Mesendoderm (in vitro differentiated cells): ENCODE data around the gene RAMP2.
A peak's percentile ranks its signal among the peaks of the same experiment; 100 is the strongest.
"Not testable (repeated sequence)": the region's sequence is repeated elsewhere in the genome, so short reads cannot be mapped to it uniquely, and the experiment has no call there.

ENCODE experiments used
- DNase-seq: peaks from one replicate; pipeline ENCODE4 v3.0.0; 2013
- H2AK5ac ChIP-seq: 2 replicates; pipeline ENCODE4 v1.6.1; 2013; ENCODE audit warnings: low read length, inconsistent platforms
- H2BK120ac ChIP-seq: 2 replicates; pipeline ENCODE4 v1.6.1; 2013; ENCODE audit warnings: low read depth, mild to moderate bottlenecking, low read length, moderate library complexity, mixed read lengths
- H2BK15ac ChIP-seq: replicated peaks from 2 replicates; pipeline ENCODE4 v1.6.1; 2013; ENCODE audit warnings: low read depth, mild to moderate bottlenecking, moderate library complexity
- H2BK5ac ChIP-seq: 2 replicates; pipeline ENCODE4 v1.6.1; 2013; ENCODE audit warnings: low read length, inconsistent platforms
- H3K18ac ChIP-seq: 2 replicates; pipeline ENCODE4 v1.6.1; 2013; ENCODE audit warnings: mild to moderate bottlenecking, low read length, mixed read lengths
- H3K23ac ChIP-seq: one replicate; pipeline ENCODE4 v1.6.1; 2013; ENCODE audit warnings: low read length
- H3K27ac ChIP-seq: 2 replicates; pipeline ENCODE4 v1.5.1; 2013; ENCODE audit warnings: low read depth, mild to moderate bottlenecking, inconsistent platforms, low read length, moderate library complexity
- H3K27me3 ChIP-seq: 2 replicates; pipeline ENCODE4 v1.6.1; 2013; ENCODE audit warnings: low read length, control low read depth, mild to moderate bottlenecking, inconsistent platforms; ENCODE audit not compliant: insufficient read depth, poor library complexity
- H3K36me3 ChIP-seq: 2 replicates; pipeline ENCODE4 v1.6.1; 2013; ENCODE audit warnings: low read length, inconsistent platforms; ENCODE audit not compliant: control insufficient read depth, insufficient read depth
- H3K4ac ChIP-seq: one replicate; pipeline ENCODE4 v1.6.1; 2013; ENCODE audit warnings: low read depth, mild to moderate bottlenecking, low read length, moderate library complexity
- H3K4me1 ChIP-seq: 2 replicates; pipeline ENCODE4 v1.6.1; 2013; ENCODE audit warnings: low read depth, low read length, inconsistent platforms; ENCODE audit not compliant: control insufficient read depth
- H3K4me2 ChIP-seq: 2 replicates; pipeline ENCODE4 v1.6.1; 2013; ENCODE audit warnings: low read length
- H3K4me3 ChIP-seq: 2 replicates; pipeline ENCODE4 v1.5.1; 2013; ENCODE audit warnings: mild to moderate bottlenecking, low read length
- H3K56ac ChIP-seq: one replicate; pipeline ENCODE4 v1.6.1; 2013; ENCODE audit warnings: low read length
- H3K79me1 ChIP-seq: 2 replicates; pipeline ENCODE4 v1.6.1; 2013; ENCODE audit warnings: low read length, inconsistent platforms
- H3K79me2 ChIP-seq: 2 replicates; pipeline ENCODE4 v1.6.1; 2013; ENCODE audit warnings: mild to moderate bottlenecking, low read length; ENCODE audit not compliant: control insufficient read depth, insufficient read depth
- H3K9ac ChIP-seq: 2 replicates; pipeline ENCODE4 v1.6.1; 2013; ENCODE audit warnings: low read length, inconsistent platforms
- H4K5ac ChIP-seq: one replicate; pipeline ENCODE4 v1.6.1; 2013; ENCODE audit warnings: low read length
- H4K8ac ChIP-seq: one replicate; pipeline ENCODE4 v1.6.1; 2013; ENCODE audit warnings: low read depth, mild to moderate bottlenecking, control low read depth, low read length, moderate library complexity
- WGBS: extraction: QIAGEN DNeasy Blood & Tissue Kit; methylation state at CpG from one replicate; pipeline ENCODE4 v1.1.7; 2013; ENCODE audit warnings: low lambda C conversion rate, missing lambda C conversion rate; ENCODE audit not compliant: insufficient coverage; ENCODE audit errors: extremely low coverage; 5-methylcytosine and 5-hydroxymethylcytosine counted together

Gene RAMP2

GRCh38 chr17:42761638-42762037, 611 bp downstream of the RAMP2 start:
- Histone ChIP-seq H2AK5ac (peak overlapping the region; percentile 65), H3K4ac (no peak overlapping the region), H3K27ac (no peak overlapping the region), H3K27me3 (no peaks in the 10 kb centered on the region), H3K4me1 (peaks cover 2% of the 10 kb centered on the region), H3K4me2 (peak overlapping the region; percentile 75), H2BK15ac (no peak overlapping the region), H3K18ac (peak overlapping the region; percentile 22), H4K5ac (no peak overlapping the region), H4K8ac (no peak overlapping the region), H2BK120ac (no peak overlapping the region), H2BK5ac (no peak overlapping the region), H3K4me3 (no peak overlapping the region), H3K23ac (no peak overlapping the region), H3K56ac (peak overlapping the region; percentile 85), H3K36me3 (no peaks in the 10 kb centered on the region), H3K9ac (peak overlapping the region; percentile 70), H3K79me2 (no peaks in the 10 kb centered on the region), H3K79me1 (no peaks in the 10 kb centered on the region)
- DNase-seq: no peak
- WGBS: no CpG with 5 or more reads among the region's 12 CpGs

- Histone ChIP-seq H3K4me3 (no peak overlapping the region), H4K5ac (no peak overlapping the region), H3K18ac (no peak overlapping the region), H3K9ac (no peak overlapping the region), H4K8ac (no peak overlapping the region), H3K4me2 (no peak overlapping the region), H2BK5ac (no peak overlapping the region), H3K4me1 (no peaks in the 10 kb centered on the region), H3K27me3 (no peaks in the 10 kb centered on the region), H3K56ac (no peak overlapping the region), H3K4ac (no peak overlapping the region), H2BK15ac (no peak overlapping the region), H3K79me2 (no peaks in the 10 kb centered on the region), H3K23ac (no peak overlapping the region), H2BK120ac (no peak overlapping the region), H2AK5ac (no peak overlapping the region), H3K79me1 (no peaks in the 10 kb centered on the region), H3K36me3 (no peaks in the 10 kb centered on the region), H3K27ac (no peak overlapping the region)
- no peak for DNase-seq
- WGBS: no CpG with 5 or more reads among the region's 6 CpGs
Observed at GRCh38 chr17:42766124-42766523, 5.1 kb downstream of the RAMP2 start.

- no peak overlapping the region for H3K4me2 ChIP-seq
- no peak overlapping the region for H3K56ac ChIP-seq
- H2BK5ac ChIP-seq: no peak overlapping the region
- H2BK15ac ChIP-seq: no peak overlapping the region
- H4K8ac ChIP-seq: no peak overlapping the region
- no peaks in the 10 kb centered on the region for H3K36me3 ChIP-seq
- no peak overlapping the region for H3K4ac ChIP-seq
- no peak overlapping the region for H3K27ac ChIP-seq
- no peak for DNase-seq
- no peaks in the 10 kb centered on the region for H3K27me3 ChIP-seq
- H3K18ac ChIP-seq: no peak overlapping the region
- H2BK120ac ChIP-seq: no peak overlapping the region
- no peak overlapping the region for H3K4me3 ChIP-seq
- no peaks in the 10 kb centered on the region for H3K79me1 ChIP-seq
- H3K4me1 ChIP-seq: no peaks in the 10 kb centered on the region
- no peak overlapping the region for H4K5ac ChIP-seq
- H3K9ac ChIP-seq: no peak overlapping the region
- H3K23ac ChIP-seq: no peak overlapping the region
- no peaks in the 10 kb centered on the region for H3K79me2 ChIP-seq
- H2AK5ac ChIP-seq: no peak overlapping the region
Observed at GRCh38 chr17:42767512-42767911, 6.5 kb downstream of the RAMP2 start.

GRCh38 chr17:42768006-42768405, 7.0 kb downstream of the RAMP2 start:
- not testable (repeated sequence) for H3K9ac ChIP-seq
- no CpG with 5 or more reads among the region's 9 CpGs for WGBS

GRCh38 chr17:42769964-42770363, 8.9 kb downstream of the RAMP2 start:
- not testable (repeated sequence) for H4K8ac ChIP-seq, H3K4me2 ChIP-seq, H3K18ac ChIP-seq, H3K36me3 ChIP-seq, H3K27me3 ChIP-seq, H3K23ac ChIP-seq, H3K56ac ChIP-seq, H3K4me1 ChIP-seq, H3K79me2 ChIP-seq, H2BK5ac ChIP-seq, H3K9ac ChIP-seq, H3K27ac ChIP-seq, H2BK15ac ChIP-seq, H3K79me1 ChIP-seq, H4K5ac ChIP-seq, H3K4ac ChIP-seq, H2BK120ac ChIP-seq, DNase-seq, H3K4me3 ChIP-seq, H2AK5ac ChIP-seq
- no CpG with 5 or more reads among the region's 10 CpGs for WGBS

More at GRCh38 chr17:42768006-42768405, 7.0 kb downstream of the RAMP2 start:
- not testable (repeated sequence) for DNase-seq, H3K4me3 ChIP-seq, H3K56ac ChIP-seq, H2BK120ac ChIP-seq, H3K23ac ChIP-seq, H3K4me2 ChIP-seq, H3K18ac ChIP-seq, H3K27me3 ChIP-seq, H4K5ac ChIP-seq, H3K27ac ChIP-seq, H3K79me2 ChIP-seq, H3K4ac ChIP-seq, H2BK15ac ChIP-seq, H3K4me1 ChIP-seq, H3K36me3 ChIP-seq, H3K79me1 ChIP-seq, H2AK5ac ChIP-seq, H2BK5ac ChIP-seq, H4K8ac ChIP-seq

- Histone ChIP-seq H3K9ac (peak overlapping the region; percentile 63), H3K79me2 (no peaks in the 10 kb centered on the region), H3K4me1 (peaks cover 2% of the 10 kb centered on the region), H3K27me3 (no peaks in the 10 kb centered on the region), H2BK120ac (no peak overlapping the region), H3K4me3 (no peak overlapping the region), H3K79me1 (peaks cover 3% of the 10 kb centered on the region), H3K18ac (no peak overlapping the region), H4K5ac (no peak overlapping the region), H3K4ac (no peak overlapping the region), H3K4me2 (peak overlapping the region; percentile 16), H2BK5ac (no peak overlapping the region), H3K56ac (peak overlapping the region; percentile 100), H3K27ac (no peak overlapping the region), H4K8ac (peak overlapping the region; percentile 78), H3K36me3 (peaks cover 3% of the 10 kb centered on the region), H2BK15ac (no peak overlapping the region), H2AK5ac (no peak overlapping the region), H3K23ac (no peak overlapping the region)
- no CpG with 5 or more reads among the region's 3 CpGs for WGBS
- DNase-seq: no peak
Observed at GRCh38 chr17:42772945-42773289, 11.9 kb downstream of the RAMP2 start.
